AG09319 (cell line): ENCODE results near the gene TACR3.
"Not testable (repeated sequence)": the region's sequence is repeated elsewhere in the genome, so short reads cannot be mapped to it uniquely, and the experiment has no call there.

Experiments used
- DNase-seq: peaks from one replicate; pipeline ENCODE4 v3.0.0-alpha.2; 2010; ENCODE audit warnings: low read depth; ENCODE audit errors: extremely low read depth
- TF ChIP-seq, protein P1 (sequence below): IDR thresholded peaks from 2 replicates; pipeline ENCODE4 v1.5.1; 2011; ENCODE audit warnings: low read depth, mild to moderate bottlenecking, inconsistent platforms, low read length, moderate library complexity

TACR3 gene, protein sequence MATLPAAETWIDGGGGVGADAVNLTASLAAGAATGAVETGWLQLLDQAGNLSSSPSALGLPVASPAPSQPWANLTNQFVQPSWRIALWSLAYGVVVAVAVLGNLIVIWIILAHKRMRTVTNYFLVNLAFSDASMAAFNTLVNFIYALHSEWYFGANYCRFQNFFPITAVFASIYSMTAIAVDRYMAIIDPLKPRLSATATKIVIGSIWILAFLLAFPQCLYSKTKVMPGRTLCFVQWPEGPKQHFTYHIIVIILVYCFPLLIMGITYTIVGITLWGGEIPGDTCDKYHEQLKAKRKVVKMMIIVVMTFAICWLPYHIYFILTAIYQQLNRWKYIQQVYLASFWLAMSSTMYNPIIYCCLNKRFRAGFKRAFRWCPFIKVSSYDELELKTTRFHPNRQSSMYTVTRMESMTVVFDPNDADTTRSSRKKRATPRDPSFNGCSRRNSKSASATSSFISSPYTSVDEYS

DNA sequence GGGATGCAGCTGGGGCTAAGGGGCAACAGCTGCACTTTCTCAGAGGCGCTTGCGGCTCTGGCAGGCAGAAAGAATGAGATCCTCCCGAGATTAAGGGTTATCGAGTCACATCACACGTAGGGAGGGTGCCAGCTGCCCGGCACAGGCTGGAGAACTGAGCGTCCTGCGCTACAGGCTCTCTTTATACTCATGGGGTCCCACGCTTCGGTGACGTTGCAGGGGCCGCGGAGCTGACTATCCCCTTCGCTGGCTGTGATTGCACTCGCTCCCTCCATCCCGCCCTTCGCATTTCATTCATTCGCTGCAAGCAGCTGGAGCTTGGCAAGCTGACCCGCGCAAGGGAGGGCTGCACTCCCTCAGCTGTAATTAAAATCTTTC lies at the start of gene TACR3:
Gene TACR3, minus strand, starts transcription at position 156 of the 378 bp plus-strand sequence. CDS start 310 bp downstream, outside the sequence.
- TF ChIP-seq, protein P1, sequence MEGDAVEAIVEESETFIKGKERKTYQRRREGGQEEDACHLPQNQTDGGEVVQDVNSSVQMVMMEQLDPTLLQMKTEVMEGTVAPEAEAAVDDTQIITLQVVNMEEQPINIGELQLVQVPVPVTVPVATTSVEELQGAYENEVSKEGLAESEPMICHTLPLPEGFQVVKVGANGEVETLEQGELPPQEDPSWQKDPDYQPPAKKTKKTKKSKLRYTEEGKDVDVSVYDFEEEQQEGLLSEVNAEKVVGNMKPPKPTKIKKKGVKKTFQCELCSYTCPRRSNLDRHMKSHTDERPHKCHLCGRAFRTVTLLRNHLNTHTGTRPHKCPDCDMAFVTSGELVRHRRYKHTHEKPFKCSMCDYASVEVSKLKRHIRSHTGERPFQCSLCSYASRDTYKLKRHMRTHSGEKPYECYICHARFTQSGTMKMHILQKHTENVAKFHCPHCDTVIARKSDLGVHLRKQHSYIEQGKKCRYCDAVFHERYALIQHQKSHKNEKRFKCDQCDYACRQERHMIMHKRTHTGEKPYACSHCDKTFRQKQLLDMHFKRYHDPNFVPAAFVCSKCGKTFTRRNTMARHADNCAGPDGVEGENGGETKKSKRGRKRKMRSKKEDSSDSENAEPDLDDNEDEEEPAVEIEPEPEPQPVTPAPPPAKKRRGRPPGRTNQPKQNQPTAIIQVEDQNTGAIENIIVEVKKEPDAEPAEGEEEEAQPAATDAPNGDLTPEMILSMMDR = no peak
- DNase-seq = no peak

DNA sequence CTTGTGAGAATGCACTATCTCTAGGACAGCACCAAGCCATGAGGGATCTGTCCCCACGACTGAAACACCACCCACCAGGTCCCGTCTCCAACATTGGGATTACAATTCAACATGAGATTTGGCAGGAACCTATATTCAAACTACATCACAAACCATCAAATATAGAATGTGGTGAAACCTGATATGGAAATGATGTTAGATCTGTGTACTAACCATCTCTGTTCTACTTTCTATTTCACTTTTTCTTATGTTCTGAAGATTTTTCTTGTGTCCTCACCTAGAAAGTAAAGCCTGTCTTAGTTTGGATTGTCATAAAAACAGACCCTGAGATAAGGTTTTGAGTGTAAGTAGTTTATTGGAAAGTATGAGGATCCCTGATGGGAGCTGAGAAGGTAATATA lies 37.8 kb upstream of the TACR3 start:
- TF ChIP-seq, protein P1 = no peak
- DNase-seq = no peak

DNA sequence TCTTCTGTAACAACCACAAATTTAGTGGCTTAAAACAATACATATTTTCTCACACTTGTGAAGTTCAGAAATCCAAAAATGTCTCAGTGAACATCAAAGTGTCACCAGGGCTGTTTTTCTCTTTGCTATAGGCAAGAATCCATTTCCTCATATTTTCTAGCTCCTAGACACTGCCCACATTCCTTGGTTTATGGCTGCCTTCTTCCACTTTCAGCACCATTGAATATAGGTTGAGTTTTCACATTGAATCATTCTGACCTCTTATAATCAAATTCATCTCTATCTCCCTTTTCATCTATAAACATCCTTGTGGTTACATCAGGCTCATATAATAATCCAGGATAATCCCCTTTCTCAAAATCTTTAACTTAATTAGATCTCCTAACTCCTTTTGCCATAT lies 37.0 kb upstream of the TACR3 start:
- TF ChIP-seq, protein P1 = no peak
- DNase-seq = no peak

DNA sequence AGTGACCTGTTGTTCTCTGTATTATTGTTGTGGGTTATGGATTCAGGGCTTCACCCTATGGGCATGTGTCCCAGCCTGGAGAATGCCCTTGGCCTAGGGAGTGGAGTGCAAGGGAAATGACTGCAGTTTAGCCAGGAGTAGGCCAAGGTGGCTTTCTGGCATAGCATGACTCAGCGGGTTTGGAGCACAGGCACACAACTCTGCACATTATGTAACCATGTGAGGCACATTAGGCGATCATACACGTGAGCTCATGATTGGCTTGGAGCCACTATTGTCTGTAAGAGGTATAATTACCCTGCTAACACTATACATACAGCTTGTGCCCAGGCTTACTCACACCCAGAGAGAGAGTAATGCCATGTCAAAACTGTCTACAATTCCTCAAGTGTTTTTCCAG lies 35.1 kb upstream of the TACR3 start:
- DNase-seq = no peak
- TF ChIP-seq, protein P1 = no peak

DNA sequence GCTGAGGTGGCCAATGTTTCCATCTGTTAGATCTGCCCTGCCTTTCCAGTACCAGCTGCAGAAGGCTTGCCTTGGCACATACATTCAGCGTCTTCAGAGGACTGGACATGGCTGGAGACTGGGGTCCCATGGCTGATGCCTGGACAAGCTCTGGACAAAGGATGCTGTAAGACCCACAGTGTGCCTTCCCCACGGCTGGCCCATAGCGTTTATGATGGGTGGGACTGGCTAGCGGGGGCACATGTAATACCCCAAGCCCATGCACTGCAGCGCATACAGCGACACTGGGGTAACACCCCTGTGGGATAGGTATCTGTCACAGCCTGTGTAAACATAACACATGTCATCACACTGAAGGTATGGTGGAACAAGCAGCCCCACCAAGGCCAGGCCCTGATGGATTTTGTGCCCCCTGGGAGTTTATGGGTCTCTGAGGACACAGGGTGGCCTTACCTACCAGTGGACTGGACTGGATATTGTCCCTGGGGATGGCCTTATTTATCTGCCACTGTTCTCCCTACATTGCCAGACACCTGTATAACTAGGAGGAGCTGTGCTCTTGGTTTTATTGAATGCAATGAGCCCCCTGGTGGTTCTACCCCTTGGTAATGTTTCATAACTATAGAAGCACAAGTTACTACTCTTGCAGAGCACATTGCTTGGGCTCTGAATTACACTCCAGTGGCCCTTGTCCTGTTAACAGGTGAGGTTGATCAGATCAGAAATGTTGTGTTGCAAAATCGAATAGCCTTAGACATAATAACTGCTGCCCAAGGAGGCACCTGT lies 34.3 kb upstream of the TACR3 start:
- no peak for DNase-seq
- TF ChIP-seq, protein P1 = no peak

DNA sequence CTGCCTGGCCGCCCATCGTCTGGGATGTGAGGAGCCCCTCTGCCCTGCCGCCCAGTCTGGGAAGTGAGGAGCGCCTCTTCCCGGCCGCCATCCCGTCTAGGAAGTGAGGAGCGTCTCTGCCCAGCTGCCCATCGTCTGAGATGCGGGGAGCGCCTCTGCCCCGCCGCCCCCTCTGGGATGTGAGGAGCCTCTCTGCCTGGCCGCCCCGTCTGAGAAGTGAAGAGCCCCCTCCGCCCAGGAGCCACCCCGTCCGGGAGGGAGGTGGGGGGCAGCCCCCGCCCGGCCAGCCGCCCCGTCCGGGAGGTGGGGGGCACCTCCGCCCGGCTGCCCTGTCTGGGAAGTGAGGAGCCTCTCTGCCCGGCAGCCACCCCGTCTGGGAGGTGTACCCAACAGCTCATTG lies 3.4 kb upstream of the TACR3 start:
- not testable (repeated sequence) for DNase-seq

DNA sequence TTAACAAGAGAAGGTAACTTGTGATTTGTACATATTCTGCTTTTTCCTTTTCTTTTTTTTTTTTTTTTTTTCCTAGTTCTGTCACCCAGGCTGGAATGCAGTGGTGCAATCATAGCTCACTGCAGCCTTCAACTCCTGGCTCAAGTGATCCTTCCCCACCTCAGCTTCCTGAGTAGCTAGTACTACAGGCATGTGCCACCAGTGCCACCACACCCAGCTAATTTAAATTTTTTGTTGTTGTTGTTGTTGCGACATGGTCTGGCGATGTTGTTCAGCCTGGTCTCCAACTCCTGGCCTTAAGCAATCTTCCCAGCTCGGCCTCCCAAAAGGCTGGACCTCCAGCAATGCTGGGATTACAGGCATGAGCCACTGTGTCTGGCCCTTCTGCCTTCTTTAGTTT lies 1.5 kb upstream of the TACR3 start:
- TF ChIP-seq, protein P1 = no peak
- DNase-seq = no peak
